ENCODE results near the gene EML3. TPM values are rescaled to one million over a fixed set of nuclear protein-coding genes. Genes with fewer than 3 reads are reported as not detected.

The EML3 gene
- total and polyA plus RNA-seq, 11 donors = 8.8 to 40.9 (median 15.3) TPM

GRCh38 chr11:62602141-62603071 lies 10.2 kb downstream of the EML3 start:
- intact Hi-C loops (cut with DNase I) = loop anchor here in 1 of 10 donors (5.0 kb wide), 1 partner anchor 75 kb away; the partner anchor contains the start of gene UBXN1
- Histone ChIP-seq H3K36me3 (peaks cover 0 to 62% (median 35%) of the 10 kb centered on the region in 9 donors), H3K4me3 (peak overlapping the region; percentile 20 to 100 (median 89)), H3K27me3 (no peaks in the 10 kb centered on the region), H3K9me3 (no peaks in the 10 kb centered on the region), H3K4me1 (peaks cover 4 to 42% (median 32%) of the 10 kb centered on the region in 12 donors), H3K27ac (peak overlapping the region; percentile 91 to 100 (median 98))
- DNase-seq = peak; percentile 64 to 82 (median 80)
- WGBS, 4 donors = 4 to 9% (median 7%) methylated on average over 23 to 96 of the region's 96 CpGs
- peak; percentile 11 to 71 (median 56) for ATAC-seq
- TF ChIP-seq POLR2A (IDR thresholded peaks at IDR 0.05) (peak in 1 of 2 donors; percentile 33), CTCF (IDR thresholded peaks at IDR 0.05) (peak in 4 of 12 donors; percentile 16 to 44 (median 32))

GRCh38 chr11:62601372-62602140 lies 11.0 kb downstream of the EML3 start, which contains the start of gene MTA2:
MTA2 (minus strand) TSS chr11:62601865; CDS start chr11:62601450, 415 bp downstream.
- Histone ChIP-seq H3K4me3 (peak within 1 kb of the TSS; percentile 81 to 100 (median 90)), H3K27me3 (no peaks in the 10 kb centered on the region), H3K9me3 (no peaks in the 10 kb centered on the region), H3K4me1 (peaks cover 4 to 41% (median 32%) of the 10 kb centered on the region in 12 donors), H3K36me3 (peaks cover 0 to 62% (median 40%) of the 10 kb centered on the region in 9 donors), H3K27ac (peak within 1 kb of the TSS; percentile 91 to 100 (median 98))
- intact Hi-C loops (cut with DNase I) = loop anchor here in 1 of 10 donors (5.0 kb wide), 1 partner anchor 76 kb away; the partner anchor contains the start of gene UBXN1
- TF ChIP-seq CTCF (IDR thresholded peaks at IDR 0.05) (no peak), POLR2A (IDR thresholded peaks at IDR 0.05) (peak in 1 of 2 donors; percentile 60)
- DNase-seq (peak; percentile 97 to 98 (median 98)), ATAC-seq (peak; percentile 87 to 91 (median 90))
- 0 to 1% (median 0%) methylated on average over 26 to 83 of the region's 83 CpGs for WGBS, 4 donors

- peaks cover 0 to 62% (median 40%) of the 10 kb centered on the region in 9 donors for H3K36me3 ChIP-seq
- peak overlapping the region; percentile 81 to 100 (median 90) for H3K4me3 ChIP-seq
- H3K27ac ChIP-seq = peak overlapping the region; percentile 91 to 100 (median 98)
- no peaks in the 10 kb centered on the region for H3K27me3 ChIP-seq
- H3K9me3 ChIP-seq = no peaks in the 10 kb centered on the region
- H3K4me1 ChIP-seq = peaks cover 4 to 41% (median 32%) of the 10 kb centered on the region in 12 donors
- peak in 3 of 4 donors; percentile 8 to 37 (median 33) for ATAC-seq
- DNase-seq = peak in 3 of 5 donors; percentile 64 to 72 (median 64)
- intact Hi-C loops (cut with DNase I) = loop anchor here in 1 of 10 donors (5.0 kb wide), 1 partner anchor 76 kb away; the partner anchor contains the start of gene UBXN1
- WGBS, 4 donors = 0 to 1% (median 0%) methylated on average over 28 to 30 of the region's 30 CpGs; no CpG with 5 or more reads in 1 of the 4 donors
- TF ChIP-seq POLR2A (IDR thresholded peaks at IDR 0.05) (no peak), CTCF (IDR thresholded peaks at IDR 0.05) (no peak)
Measured at GRCh38 chr11:62601122-62601371, 11.5 kb downstream of the EML3 start.
